WERI-Rb-1 (cell line): ENCODE measurements around the gene MAGI2.

ENCODE experiments used
- DNase-seq: peaks from one replicate; pipeline ENCODE4 v3.0.0-alpha.2; 2020
- H3K27ac ChIP-seq: fragments of 250-450 bp; sonication (Bioruptor Pico); 2 replicates; pipeline ENCODE4 v1.5.1; 2020; ENCODE audit warnings: mild to moderate bottlenecking, moderate library complexity
- H3K27me3 ChIP-seq: fragments of 250-450 bp; sonication (Bioruptor Pico); 2 replicates; pipeline ENCODE4 v1.5.1; 2021; ENCODE audit warnings: mild to moderate bottlenecking, low read depth, moderate library complexity; ENCODE audit not compliant: insufficient read depth, severe bottlenecking
- H3K36me3 ChIP-seq: fragments of 250-450 bp; sonication (Bioruptor Pico); 2 replicates; pipeline ENCODE4 v1.5.1; 2020; ENCODE audit warnings: mild to moderate bottlenecking, moderate library complexity
- H3K4me3 ChIP-seq: 2 replicates; pipeline ENCODE4 v1.5.1; 2011; ENCODE audit warnings: low read depth, mild to moderate bottlenecking, control low read depth, low read length
- H3K9me3 ChIP-seq: fragments of 250-450 bp; sonication (Bioruptor Pico); 2 replicates; pipeline ENCODE4 v1.5.1; 2021; ENCODE audit warnings: mild to moderate bottlenecking, moderate library complexity; ENCODE audit not compliant: severe bottlenecking
- CTCF ChIP-seq: IDR thresholded peaks from 2 replicates; pipeline ENCODE4 v1.5.1; 2011; ENCODE audit warnings: low read depth, mild to moderate bottlenecking, control low read depth, inconsistent platforms, low read length

MAGI2 gene

DNA sequence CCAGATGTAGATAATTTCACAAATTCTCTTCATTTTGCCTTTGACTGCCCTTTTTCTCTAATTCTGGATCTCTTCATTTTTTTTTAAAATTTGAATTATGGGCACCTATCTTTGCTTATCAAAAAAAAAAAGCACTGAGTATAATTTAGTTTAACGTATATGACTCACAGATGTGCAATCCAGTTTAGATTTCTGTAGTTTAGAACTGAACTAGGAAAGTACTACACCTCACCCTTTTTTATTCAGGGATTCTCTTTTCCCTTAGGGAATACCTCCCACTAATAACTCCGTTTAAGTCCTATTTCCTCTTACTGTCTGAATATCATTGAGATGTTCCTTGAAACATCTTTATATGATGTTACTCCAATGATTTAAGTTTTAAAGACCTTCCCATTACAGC lies 665.0 kb downstream of the MAGI2 start:
- Histone ChIP-seq H3K36me3 (no peaks in the 10 kb centered on the region), H3K27me3 (no peaks in the 10 kb centered on the region), H3K27ac (no peak overlapping the region), H3K4me3 (no peak overlapping the region), H3K9me3 (no peaks in the 10 kb centered on the region)
- no peak for TF ChIP-seq CTCF
- no peak for DNase-seq

DNA sequence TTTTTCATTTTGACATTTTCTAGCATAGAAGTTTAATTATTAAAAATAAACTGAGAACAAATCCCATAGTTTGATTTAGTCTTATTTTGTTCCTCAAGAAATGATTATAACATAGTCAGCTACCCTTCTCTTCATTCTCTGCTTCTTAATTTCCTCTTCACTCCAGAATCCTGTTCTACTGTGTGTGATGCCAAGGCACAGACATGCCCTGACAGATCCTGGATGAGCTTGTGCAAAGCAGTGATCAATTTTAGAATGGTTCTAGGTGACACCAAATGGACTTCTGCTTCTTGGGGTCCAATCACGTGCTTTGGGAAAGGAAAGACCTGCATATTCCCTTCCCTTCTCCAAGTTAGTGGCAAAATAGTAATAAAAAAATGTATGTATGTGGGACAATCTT lies 665.6 kb downstream of the MAGI2 start:
- Histone ChIP-seq H3K9me3 (no peaks in the 10 kb centered on the region), H3K27ac (no peak overlapping the region), H3K27me3 (no peaks in the 10 kb centered on the region), H3K4me3 (no peak overlapping the region), H3K36me3 (no peaks in the 10 kb centered on the region)
- no peak for DNase-seq
- no peak for TF ChIP-seq CTCF

GRCh38 chr7:78786055-78786454 lies 667.4 kb downstream of the MAGI2 start:
- Histone ChIP-seq H3K9me3 (no peaks in the 10 kb centered on the region), H3K4me3 (no peak overlapping the region), H3K36me3 (no peaks in the 10 kb centered on the region), H3K27ac (no peak overlapping the region), H3K27me3 (no peaks in the 10 kb centered on the region)
- no peak for TF ChIP-seq CTCF
- DNase-seq: no peak

- no peak for DNase-seq
- TF ChIP-seq CTCF: no peak
- Histone ChIP-seq H3K9me3 (no peaks in the 10 kb centered on the region), H3K27me3 (no peaks in the 10 kb centered on the region), H3K27ac (no peak overlapping the region), H3K4me3 (no peak overlapping the region), H3K36me3 (no peaks in the 10 kb centered on the region)
These were observed 670.1 kb downstream of the MAGI2 start for GRCh38 chr7:78783179-78783962.

- TF ChIP-seq CTCF: no peak
These were observed 672.9 kb downstream of the MAGI2 start for GRCh38 chr7:78780560-78780959.

GRCh38 chr7:78779788-78780187 lies 673.7 kb downstream of the MAGI2 start:
- H3K36me3 ChIP-seq: no peaks in the 10 kb centered on the region
- no peak for DNase-seq
- H3K4me3 ChIP-seq: no peak overlapping the region
- H3K27ac ChIP-seq: no peak overlapping the region
- TF ChIP-seq CTCF: no peak
- no peaks in the 10 kb centered on the region for H3K27me3 ChIP-seq
- no peaks in the 10 kb centered on the region for H3K9me3 ChIP-seq

More at GRCh38 chr7:78780560-78780959, 672.9 kb downstream of the MAGI2 start:
- Histone ChIP-seq H3K27ac (no peak overlapping the region), H3K9me3 (no peaks in the 10 kb centered on the region), H3K4me3 (no peak overlapping the region), H3K27me3 (no peaks in the 10 kb centered on the region), H3K36me3 (no peaks in the 10 kb centered on the region)
- DNase-seq: no peak
